A549 (cell line): ENCODE measurements around the gene PRKCE. TPM values are rescaled to one million over a fixed set of nuclear protein-coding genes. Genes with fewer than 3 reads are reported as not detected.

Source experiments
- ATOH8 ChIP-seq: fragments of 250-450 bp; sonication (Bioruptor Pico); IDR thresholded peaks from 2 replicates; pipeline ENCODE4 v1.5.0; 2020; ENCODE audit warnings: low read depth, mild to moderate bottlenecking, moderate library complexity
- CBX8 ChIP-seq: fragments of 200-600 bp; sonication (generic); IDR thresholded peaks from 2 replicates; pipeline ENCODE4 v1.6.1; 2016
- CHD2 ChIP-seq: fragments of 150-350 bp; IDR thresholded peaks from 2 replicates; pipeline ENCODE4 v1.6.1; 2014; ENCODE audit warnings: low read length; ENCODE audit not compliant: partially characterized antibody
- CTCF ChIP-seq: fragments of >200 bp; sonication (Bioruptor Twin); formaldehyde crosslinking; IDR thresholded peaks from 3 replicates; pipeline ENCODE4 v1.5.1; 2016
- E2F6 ChIP-seq: IDR thresholded peaks from 2 replicates; pipeline ENCODE4 v1.6.1; 2012; ENCODE audit warnings: low read depth, borderline replicate concordance
- EHF ChIP-seq: fragments of 250-450 bp; sonication (Bioruptor Pico); IDR thresholded peaks from 2 replicates; pipeline ENCODE4 v1.5.0; 2020; ENCODE audit warnings: mild to moderate bottlenecking
- ESRRA ChIP-seq: fragments of 150-350 bp; IDR thresholded peaks from 2 replicates; pipeline ENCODE4 v1.6.1; 2014; ENCODE audit warnings: mild to moderate bottlenecking, low read length, borderline replicate concordance
- FOSB ChIP-seq: fragments of 250-450 bp; sonication (Bioruptor Pico); IDR thresholded peaks from 2 replicates; pipeline ENCODE4 v1.5.0; 2020; ENCODE audit warnings: mild to moderate bottlenecking, moderate library complexity
- HEYL ChIP-seq: fragments of 250-450 bp; sonication (Bioruptor Pico); IDR thresholded peaks from 2 replicates; pipeline ENCODE4 v1.8.0; 2021; ENCODE audit warnings: mild to moderate bottlenecking, moderate library complexity
- HOXA7 ChIP-seq: fragments of 250-450 bp; sonication (Bioruptor Pico); IDR thresholded peaks from 2 replicates; pipeline ENCODE4 v1.5.0; 2020; ENCODE audit warnings: mild to moderate bottlenecking, moderate library complexity
- MAZ ChIP-seq: fragments of 150-350 bp; IDR thresholded peaks from 2 replicates; pipeline ENCODE4 v1.6.1; 2014; ENCODE audit warnings: antibody characterized with exemption, low read depth, low read length, borderline replicate concordance
- NPAS2 ChIP-seq: fragments of 250-450 bp; sonication (Bioruptor Pico); IDR thresholded peaks from 2 replicates; pipeline ENCODE4 v1.8.0; 2022; ENCODE audit warnings: mild to moderate bottlenecking, moderate library complexity, borderline replicate concordance
- POLR2A ChIP-seq: IDR thresholded peaks from 2 replicates; pipeline ENCODE4 v1.6.1; 2012; ENCODE audit warnings: mild to moderate bottlenecking, low read length
- RAD21 ChIP-seq, 2 experiments: fragments of >200 bp in 1 of 2; sonication (Bioruptor Twin) in 1 of 2; formaldehyde crosslinking in 1 of 2; IDR thresholded peaks in 1 of 2; conservative IDR thresholded peaks in 1 of 2; 2 replicates in 1 of 2; 3 replicates in 1 of 2; pipeline ENCODE4 v1.6.1; 2012 to 2018; ENCODE audit warnings: inconsistent platforms in 1 of 2
- RCOR1 ChIP-seq: fragments of 150-350 bp; IDR thresholded peaks from 2 replicates; pipeline ENCODE4 v1.6.1; 2014; ENCODE audit warnings: antibody characterized with exemption, low read length, low read depth
- TFCP2L1 ChIP-seq: fragments of 250-450 bp; sonication (Bioruptor Pico); IDR thresholded peaks from 2 replicates; pipeline ENCODE4 v1.5.0; 2021; ENCODE audit warnings: mild to moderate bottlenecking
- TP53 ChIP-seq: fragments of 250-450 bp; sonication (Bioruptor Pico); IDR thresholded peaks from 2 replicates; pipeline ENCODE4 v1.5.0; 2021; ENCODE audit warnings: mild to moderate bottlenecking, moderate library complexity
- ZC3H11A ChIP-seq: fragments of 450-650 bp; IDR thresholded peaks from 2 replicates; pipeline ENCODE4 v1.6.1; 2014; ENCODE audit warnings: antibody characterized with exemption, mild to moderate bottlenecking
- ZFP36 ChIP-seq: fragments of 450-650 bp; IDR thresholded peaks from 2 replicates; pipeline ENCODE4 v1.6.1; 2014; ENCODE audit warnings: borderline replicate concordance; ENCODE audit not compliant: partially characterized antibody
- polyA plus RNA-seq, 4 experiments: library from polyadenylated mRNA; depleted of rRNA in 3 of 4; stranded (reverse); fragments of >200 nt; fragmentation: RNase III in 1 of 4; extraction: RNeasy Plus Mini Kit Qiagen cat#74134 plus additional on column Dnase treatment in 1 of 4; gene quantifications; 2 replicates in 3 of 4; 3 replicates in 1 of 4; pipeline ENCODE4 v1.2.3, GENCODE V29; 2011 to 2017
- TF ChIP-seq, protein P1 (sequence below): fragments of 250-450 bp; sonication (Bioruptor Pico); IDR thresholded peaks from 2 replicates; pipeline ENCODE4 v1.5.0; 2021; ENCODE audit warnings: mild to moderate bottlenecking, moderate library complexity, borderline replicate concordance
- TF ChIP-seq, protein P2 (sequence below): fragments of 450-650 bp; IDR thresholded peaks from 2 replicates; pipeline ENCODE4 v1.6.1; 2014; ENCODE audit warnings: antibody characterized with exemption
- TF ChIP-seq, protein P3 (sequence below): IDR thresholded peaks from 2 replicates; pipeline ENCODE4 v1.6.1; 2012

PRKCE gene
- polyA plus RNA-seq, 2 of the 4 experiments (the other 2 are of a cell fraction): 11.5 to 12.0 TPM

GRCh38 chr2:46229134-46230063, 577.9 kb downstream of the PRKCE start (continued):
- peak; percentile 20 to 40; a peak in 3 of 5 replicates for TF ChIP-seq RAD21 (conservative IDR thresholded peaks at IDR 0.05 in 1 of 2, IDR thresholded peaks at IDR 0.05 in 1 of 2)
- no peak for TF ChIP-seq MAZ
- TF ChIP-seq ATOH8 (CRISPR knock-in tag): no peak
- no peak for TF ChIP-seq ESRRA
- TF ChIP-seq POLR2A: peak; percentile 29; the same call in 1 of the 2 replicates
- TF ChIP-seq CTCF: no peak
- TF ChIP-seq HOXA7 (CRISPR knock-in tag): peak; percentile 69; the same call in 1 of the 2 replicates
- no peak for TF ChIP-seq FOSB (CRISPR knock-in tag)
- peak; percentile 42; the same call in 1 of the 2 replicates for TF ChIP-seq EHF (CRISPR knock-in tag)
- TF ChIP-seq HEYL (CRISPR knock-in tag): no peak
- TF ChIP-seq, protein P1, sequence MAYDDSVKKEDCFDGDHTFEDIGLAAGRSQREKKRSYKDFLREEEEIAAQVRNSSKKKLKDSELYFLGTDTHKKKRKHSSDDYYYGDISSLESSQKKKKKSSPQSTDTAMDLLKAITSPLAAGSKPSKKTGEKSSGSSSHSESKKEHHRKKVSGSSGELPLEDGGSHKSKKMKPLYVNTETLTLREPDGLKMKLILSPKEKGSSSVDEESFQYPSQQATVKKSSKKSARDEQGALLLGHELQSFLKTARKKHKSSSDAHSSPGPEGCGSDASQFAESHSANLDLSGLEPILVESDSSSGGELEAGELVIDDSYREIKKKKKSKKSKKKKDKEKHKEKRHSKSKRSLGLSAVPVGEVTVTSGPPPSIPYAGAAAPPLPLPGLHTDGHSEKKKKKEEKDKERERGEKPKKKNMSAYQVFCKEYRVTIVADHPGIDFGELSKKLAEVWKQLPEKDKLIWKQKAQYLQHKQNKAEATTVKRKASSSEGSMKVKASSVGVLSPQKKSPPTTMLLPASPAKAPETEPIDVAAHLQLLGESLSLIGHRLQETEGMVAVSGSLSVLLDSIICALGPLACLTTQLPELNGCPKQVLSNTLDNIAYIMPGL (CRISPR knock-in tag): no peak
- no peak for TF ChIP-seq NPAS2
- TF ChIP-seq ZC3H11A: no peak
- TF ChIP-seq TFCP2L1 (CRISPR knock-in tag): 0 out of 2 replicates have a peak, but pooled peaks have one; percentile 13
- TF ChIP-seq, protein P2, sequence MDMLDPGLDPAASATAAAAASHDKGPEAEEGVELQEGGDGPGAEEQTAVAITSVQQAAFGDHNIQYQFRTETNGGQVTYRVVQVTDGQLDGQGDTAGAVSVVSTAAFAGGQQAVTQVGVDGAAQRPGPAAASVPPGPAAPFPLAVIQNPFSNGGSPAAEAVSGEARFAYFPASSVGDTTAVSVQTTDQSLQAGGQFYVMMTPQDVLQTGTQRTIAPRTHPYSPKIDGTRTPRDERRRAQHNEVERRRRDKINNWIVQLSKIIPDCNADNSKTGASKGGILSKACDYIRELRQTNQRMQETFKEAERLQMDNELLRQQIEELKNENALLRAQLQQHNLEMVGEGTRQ: no peak
- TF ChIP-seq CBX8: no peak
- no peak for TF ChIP-seq TP53 (CRISPR knock-in tag)
- no peak for TF ChIP-seq CHD2
- no peak for TF ChIP-seq E2F6
- TF ChIP-seq, protein P3, sequence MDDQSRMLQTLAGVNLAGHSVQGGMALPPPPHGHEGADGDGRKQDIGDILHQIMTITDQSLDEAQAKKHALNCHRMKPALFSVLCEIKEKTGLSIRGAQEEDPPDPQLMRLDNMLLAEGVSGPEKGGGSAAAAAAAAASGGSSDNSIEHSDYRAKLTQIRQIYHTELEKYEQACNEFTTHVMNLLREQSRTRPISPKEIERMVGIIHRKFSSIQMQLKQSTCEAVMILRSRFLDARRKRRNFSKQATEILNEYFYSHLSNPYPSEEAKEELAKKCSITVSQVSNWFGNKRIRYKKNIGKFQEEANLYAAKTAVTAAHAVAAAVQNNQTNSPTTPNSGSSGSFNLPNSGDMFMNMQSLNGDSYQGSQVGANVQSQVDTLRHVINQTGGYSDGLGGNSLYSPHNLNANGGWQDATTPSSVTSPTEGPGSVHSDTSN: no peak
- no peak for TF ChIP-seq ZFP36
- no peak for TF ChIP-seq RCOR1
